Peyer's patch (tissue), 4 donors: ENCODE measurements around the gene ADAP1.

Source experiments
- POLR2A ChIP-seq, 2 donors: fragments of 450-650 bp; IDR thresholded peaks; one replicate each; pipeline ENCODE4 v1.5.1; 2017; ENCODE audit warnings: antibody characterized with exemption in 2 of 2, mild to moderate bottlenecking in 2 of 2, moderate library complexity in 2 of 2
- TF ChIP-seq, protein P1 (sequence below), 6 experiments: fragments of 450-650 bp in 4 of 6; fragments of 200-600 bp in 2 of 6; sonication (generic) in 1 of 6; IDR thresholded peaks; one replicate each; pipeline ENCODE4 v1.5.1; 2017 to 2019; ENCODE audit warnings: antibody characterized with exemption in 6 of 6, mild to moderate bottlenecking in 3 of 6, moderate library complexity in 1 of 6

DNA sequence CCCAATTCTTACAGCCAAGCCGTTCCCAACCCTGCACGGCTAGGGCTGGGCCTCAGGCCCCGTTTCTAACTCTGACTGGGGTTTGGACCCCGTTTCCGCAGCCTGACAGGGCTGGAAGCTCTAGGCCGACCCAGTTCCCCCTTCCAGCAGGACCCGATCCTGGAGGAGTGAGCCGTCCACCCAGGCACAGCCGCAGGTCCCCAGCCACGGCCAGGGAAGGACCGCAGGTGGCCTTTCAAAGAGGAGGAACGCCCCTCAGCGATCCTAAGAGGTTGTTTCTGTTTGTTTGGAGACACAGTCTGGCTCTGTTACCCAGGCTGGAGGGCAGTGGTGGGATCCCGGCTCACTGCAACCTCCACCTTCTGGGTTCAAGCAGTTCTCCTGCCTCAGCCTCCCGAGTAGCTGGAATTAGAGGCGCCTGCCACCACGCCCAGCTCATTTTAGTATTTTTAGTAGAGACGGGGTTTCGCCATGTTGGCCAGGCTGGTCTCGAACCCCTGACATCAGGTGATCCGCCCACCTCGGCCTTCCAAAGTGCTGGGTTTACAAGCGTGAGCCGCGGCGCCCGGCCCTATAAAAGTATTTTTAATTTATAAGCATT lies 78.9 kb downstream of the ADAP1 start:
- TF ChIP-seq POLR2A (IDR thresholded peaks at IDR 0.05): no peak
- TF ChIP-seq, protein P1, sequence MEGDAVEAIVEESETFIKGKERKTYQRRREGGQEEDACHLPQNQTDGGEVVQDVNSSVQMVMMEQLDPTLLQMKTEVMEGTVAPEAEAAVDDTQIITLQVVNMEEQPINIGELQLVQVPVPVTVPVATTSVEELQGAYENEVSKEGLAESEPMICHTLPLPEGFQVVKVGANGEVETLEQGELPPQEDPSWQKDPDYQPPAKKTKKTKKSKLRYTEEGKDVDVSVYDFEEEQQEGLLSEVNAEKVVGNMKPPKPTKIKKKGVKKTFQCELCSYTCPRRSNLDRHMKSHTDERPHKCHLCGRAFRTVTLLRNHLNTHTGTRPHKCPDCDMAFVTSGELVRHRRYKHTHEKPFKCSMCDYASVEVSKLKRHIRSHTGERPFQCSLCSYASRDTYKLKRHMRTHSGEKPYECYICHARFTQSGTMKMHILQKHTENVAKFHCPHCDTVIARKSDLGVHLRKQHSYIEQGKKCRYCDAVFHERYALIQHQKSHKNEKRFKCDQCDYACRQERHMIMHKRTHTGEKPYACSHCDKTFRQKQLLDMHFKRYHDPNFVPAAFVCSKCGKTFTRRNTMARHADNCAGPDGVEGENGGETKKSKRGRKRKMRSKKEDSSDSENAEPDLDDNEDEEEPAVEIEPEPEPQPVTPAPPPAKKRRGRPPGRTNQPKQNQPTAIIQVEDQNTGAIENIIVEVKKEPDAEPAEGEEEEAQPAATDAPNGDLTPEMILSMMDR (IDR thresholded peaks at IDR 0.05): no peak
